Liver (tissue), 9 donors: ENCODE data around the gene ZNF726. TPM values are rescaled to one million over a fixed set of nuclear protein-coding genes. Genes with fewer than 3 reads are reported as not detected.

Experiments used
- DNase-seq: peaks from one replicate; pipeline ENCODE4 v3.0.0-alpha.2; 2017; ENCODE audit warnings: low spot score
- H3K27ac ChIP-seq, 2 donors: one replicate each; pipeline ENCODE4 v1.7.0; 2013; ENCODE audit warnings: inconsistent platforms in 2 of 2, low read length in 2 of 2, control low read depth in 1 of 2, low read depth in 1 of 2, mild to moderate bottlenecking in 1 of 2
- H3K27me3 ChIP-seq, 4 donors: one replicate each; pipeline versions ENCODE4 v1.6.1 to v1.7.0; 2013; ENCODE audit warnings: low read length in 3 of 4, inconsistent platforms in 1 of 4, mild to moderate bottlenecking in 1 of 4, moderate library complexity in 1 of 4; ENCODE audit not compliant: control insufficient read depth in 4 of 4, insufficient read depth in 4 of 4
- H3K36me3 ChIP-seq, 4 donors: one replicate each; pipeline versions ENCODE4 v1.6.1 to v1.7.0; 2013; ENCODE audit warnings: low read length in 3 of 4, mild to moderate bottlenecking in 3 of 4, low read depth in 1 of 4, moderate library complexity in 1 of 4; ENCODE audit not compliant: control insufficient read depth in 4 of 4, insufficient read depth in 3 of 4
- H3K4me1 ChIP-seq, 4 donors: one replicate each; pipeline versions ENCODE4 v1.6.1 to v1.7.0; 2013; ENCODE audit warnings: low read length in 3 of 4, mild to moderate bottlenecking in 3 of 4, moderate library complexity in 1 of 4; ENCODE audit not compliant: control insufficient read depth in 4 of 4, insufficient read depth in 4 of 4
- H3K4me3 ChIP-seq, 3 donors: one replicate each; pipeline versions ENCODE4 v1.6.1 to v1.7.0; 2013; ENCODE audit warnings: low read length in 3 of 3, control low read depth in 1 of 3, low read depth in 1 of 3, mild to moderate bottlenecking in 1 of 3
- H3K9ac ChIP-seq, 2 donors: one replicate each; pipeline ENCODE4 v1.7.0; 2013; ENCODE audit warnings: low read length in 2 of 2, mild to moderate bottlenecking in 2 of 2, moderate library complexity in 2 of 2, control low read depth in 1 of 2, low read depth in 1 of 2
- H3K9me3 ChIP-seq, 4 donors: one replicate each; pipeline versions ENCODE4 v1.6.1 to v1.7.0; 2013; ENCODE audit warnings: low read length in 3 of 4; ENCODE audit not compliant: control insufficient read depth in 4 of 4
- FOXA1 ChIP-seq: IDR thresholded peaks from 2 replicates; pipeline ENCODE4 v1.6.1; 2016; ENCODE audit warnings: antibody characterized with exemption
- FOXA2 ChIP-seq: IDR thresholded peaks from 2 replicates; pipeline ENCODE4 v1.6.1; 2016; ENCODE audit warnings: antibody characterized with exemption
- HNF4A ChIP-seq, 2 donors: conservative IDR thresholded peaks; 2 replicates each; pipeline ENCODE4 v1.6.1; 2016; ENCODE audit warnings: antibody characterized with exemption in 2 of 2, mild to moderate bottlenecking in 2 of 2
- JUND ChIP-seq, 2 donors: IDR thresholded peaks; 2 replicates each; pipeline ENCODE4 v1.6.1; 2016; ENCODE audit warnings: antibody characterized with exemption in 2 of 2
- NR2F2 ChIP-seq: IDR thresholded peaks from 2 replicates; pipeline ENCODE4 v1.6.1; 2016; ENCODE audit warnings: antibody characterized with exemption
- RAD21 ChIP-seq, 2 donors: IDR thresholded peaks; 2 replicates each; pipeline ENCODE4 v1.6.1; 2016; ENCODE audit warnings: antibody characterized with exemption in 2 of 2, mild to moderate bottlenecking in 2 of 2
- RXRA ChIP-seq, 2 donors: IDR thresholded peaks; 2 replicates each; pipeline ENCODE4 v1.6.1; 2017 to 2018; ENCODE audit warnings: antibody characterized with exemption in 2 of 2, mild to moderate bottlenecking in 1 of 2
- SP1 ChIP-seq: IDR thresholded peaks from 2 replicates; pipeline ENCODE4 v1.6.1; 2018; ENCODE audit warnings: antibody characterized with exemption, mild to moderate bottlenecking
- YY1 ChIP-seq: IDR thresholded peaks from 2 replicates; pipeline ENCODE4 v1.6.1; 2016; ENCODE audit warnings: antibody characterized with exemption, mild to moderate bottlenecking
- WGBS: extraction: QIAGEN DNeasy Blood & Tissue Kit; methylation state at CpG from one replicate; pipeline ENCODE4 v1.1.7; 2013; 5-methylcytosine and 5-hydroxymethylcytosine counted together
- polyA plus RNA-seq, 2 donors: library from polyadenylated mRNA; stranded (reverse) in 1 of 2; unstranded in 1 of 2; fragments of 200-250 nt in 1 of 2; fragments of >200 nt in 1 of 2; fragmentation: Nextera tagmentation in 1 of 2; extraction: Ambion mirVana in 1 of 2; gene quantifications; one replicate each; pipeline versions ENCODE4 v1.2.1 to v1.2.3, GENCODE V29; 2013 to 2015
- total RNA-seq, 2 donors: library from RNA; depleted of rRNA; stranded (reverse); fragments of >200 nt; gene quantifications; one replicate each; pipeline ENCODE4 v1.2.3, GENCODE V29; 2014
- TF ChIP-seq, protein P1 (sequence below): IDR thresholded peaks from 2 replicates; pipeline ENCODE4 v1.6.1; 2016; ENCODE audit warnings: antibody characterized with exemption, mild to moderate bottlenecking
- TF ChIP-seq, protein P2 (sequence below): IDR thresholded peaks from 2 replicates; pipeline ENCODE4 v1.6.1; 2016; ENCODE audit warnings: antibody characterized with exemption
- TF ChIP-seq, protein P3 (sequence below): IDR thresholded peaks from 2 replicates; pipeline ENCODE4 v1.6.1; 2016; ENCODE audit warnings: antibody characterized with exemption
- donor health status: healthy.
- donor health status: healthy.
- donor health status: healthy.
- donor health status: healthy.
- donor health status: healthy.

Gene ZNF726
- total and polyA plus RNA-seq, 4 donors, result 0.57 to 8.0 (median 1.1) TPM

DNA sequence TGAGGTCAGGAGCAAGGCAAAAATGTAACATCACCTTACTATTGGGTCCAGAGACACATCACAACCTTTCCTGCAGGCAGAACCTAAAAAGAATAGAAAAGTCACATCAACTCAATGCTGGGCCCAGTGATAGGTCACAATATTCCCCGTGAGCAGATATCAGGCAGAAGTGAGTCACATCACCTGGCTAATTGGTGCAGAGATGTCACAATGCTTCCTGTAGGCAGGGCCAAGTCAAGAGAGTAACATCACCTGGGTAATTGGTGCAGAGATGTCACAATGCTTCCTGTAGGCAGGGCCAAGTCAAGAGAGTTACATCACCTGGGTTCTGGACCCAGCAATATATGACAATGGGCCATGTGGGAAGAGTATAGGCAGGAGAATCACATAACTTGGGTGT lies 63.4 kb downstream of the ZNF726 start:
- TF ChIP-seq RXRA (IDR thresholded peaks at IDR 0.05), result peak in 1 of 2 donors; percentile 17
- no peak for TF ChIP-seq JUND (IDR thresholded peaks at IDR 0.05)
- no peaks in the 10 kb centered on the region for H3K27me3 ChIP-seq
- no peak overlapping the region for H3K9ac ChIP-seq
- DNase-seq, result no peak
- H3K27ac ChIP-seq, result no peak overlapping the region
- H3K36me3 ChIP-seq, result no peaks in the 10 kb centered on the region
- no peaks in the 10 kb centered on the region for H3K9me3 ChIP-seq
- WGBS, result 79% methylated on average over 1 of the region's 1 CpG
- peaks cover 0 to 9% (median 4%) of the 10 kb centered on the region in 4 donors for H3K4me1 ChIP-seq
- H3K4me3 ChIP-seq, result no peak overlapping the region

DNA sequence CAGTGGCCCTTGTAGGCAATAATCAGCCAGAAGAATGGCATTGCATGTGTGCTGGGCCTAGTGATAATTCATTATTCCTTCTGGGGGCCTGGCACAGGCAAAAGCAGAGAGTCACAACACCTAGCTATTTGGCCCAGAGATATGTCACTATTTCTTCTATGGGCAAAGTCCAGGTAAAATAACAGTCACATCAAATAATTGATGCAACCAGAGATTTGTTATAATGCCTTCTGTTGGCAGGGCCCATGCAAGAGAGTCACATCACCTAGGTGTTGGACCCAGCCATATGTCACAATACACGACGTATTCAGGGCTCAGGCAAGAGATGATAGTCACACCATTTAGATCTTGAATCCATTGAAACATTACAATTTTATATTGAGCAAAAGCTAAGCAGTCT lies 66.1 kb downstream of the ZNF726 start:
- Histone ChIP-seq H3K4me3 (no peak overlapping the region), H3K9ac (no peak overlapping the region), H3K36me3 (no peaks in the 10 kb centered on the region), H3K9me3 (no peaks in the 10 kb centered on the region), H3K4me1 (peaks cover 0 to 15% (median 4%) of the 10 kb centered on the region in 4 donors), H3K27ac (peak overlapping the region; percentile 19 to 56), H3K27me3 (no peaks in the 10 kb centered on the region)
- DNase-seq, result no peak
- TF ChIP-seq YY1 (no peak), RAD21 (IDR thresholded peaks at IDR 0.05) (peak in 1 of 2 donors; percentile 7), JUND (IDR thresholded peaks at IDR 0.05) (peak in 1 of 2 donors; percentile 4), FOXA1 (no peak), HNF4A (conservative IDR thresholded peaks at IDR 0.05) (peak; percentile 47 to 61)
- 45% methylated on average over 2 of the region's 2 CpGs for WGBS

DNA sequence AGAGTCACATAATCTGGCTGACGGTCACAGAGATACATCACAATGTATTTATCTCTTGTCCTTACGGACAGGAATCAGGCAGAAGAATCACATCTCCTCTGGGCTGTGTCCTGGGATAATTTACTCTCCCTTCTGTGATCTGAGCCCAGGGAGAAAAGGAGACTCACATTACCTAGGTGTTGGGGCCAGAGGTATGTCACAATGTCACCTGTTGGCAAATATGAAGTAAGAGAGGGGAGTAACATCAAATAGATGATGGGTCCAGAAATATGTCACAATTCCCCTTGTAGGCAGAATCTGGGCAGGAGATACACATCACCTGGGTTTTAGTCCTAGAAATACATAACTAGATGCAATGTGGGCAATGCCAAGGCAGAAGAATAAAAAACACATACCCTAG lies 67.2 kb downstream of the ZNF726 start:
- H3K4me1 ChIP-seq, result peaks cover 0 to 24% (median 4%) of the 10 kb centered on the region in 4 donors
- peak overlapping the region in 1 of 2 donors; percentile 56 for H3K27ac ChIP-seq

DNA sequence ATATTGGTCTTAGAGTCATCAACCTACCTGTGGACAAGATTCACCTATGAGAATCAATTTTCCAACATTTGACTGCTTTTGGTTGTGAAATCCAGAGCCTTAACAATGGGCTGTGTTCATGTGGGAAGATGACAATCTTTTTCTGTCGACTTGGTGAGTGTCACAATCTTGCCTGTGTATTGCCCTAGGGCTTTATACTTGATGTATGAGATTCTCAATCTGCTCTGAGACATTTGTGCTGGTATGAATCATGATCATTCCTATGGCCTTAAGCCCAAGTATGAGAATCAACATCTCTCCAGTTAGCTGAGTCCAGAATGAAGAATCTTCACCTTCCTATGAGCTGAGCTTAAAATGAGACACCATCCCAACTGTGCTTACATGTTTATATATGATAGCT lies 68.7 kb downstream of the ZNF726 start:
- TF ChIP-seq FOXA2 (no peak), RAD21 (IDR thresholded peaks at IDR 0.05) (no peak), JUND (IDR thresholded peaks at IDR 0.05) (no peak), NR2F2 (no peak)
- TF ChIP-seq, protein P1, sequence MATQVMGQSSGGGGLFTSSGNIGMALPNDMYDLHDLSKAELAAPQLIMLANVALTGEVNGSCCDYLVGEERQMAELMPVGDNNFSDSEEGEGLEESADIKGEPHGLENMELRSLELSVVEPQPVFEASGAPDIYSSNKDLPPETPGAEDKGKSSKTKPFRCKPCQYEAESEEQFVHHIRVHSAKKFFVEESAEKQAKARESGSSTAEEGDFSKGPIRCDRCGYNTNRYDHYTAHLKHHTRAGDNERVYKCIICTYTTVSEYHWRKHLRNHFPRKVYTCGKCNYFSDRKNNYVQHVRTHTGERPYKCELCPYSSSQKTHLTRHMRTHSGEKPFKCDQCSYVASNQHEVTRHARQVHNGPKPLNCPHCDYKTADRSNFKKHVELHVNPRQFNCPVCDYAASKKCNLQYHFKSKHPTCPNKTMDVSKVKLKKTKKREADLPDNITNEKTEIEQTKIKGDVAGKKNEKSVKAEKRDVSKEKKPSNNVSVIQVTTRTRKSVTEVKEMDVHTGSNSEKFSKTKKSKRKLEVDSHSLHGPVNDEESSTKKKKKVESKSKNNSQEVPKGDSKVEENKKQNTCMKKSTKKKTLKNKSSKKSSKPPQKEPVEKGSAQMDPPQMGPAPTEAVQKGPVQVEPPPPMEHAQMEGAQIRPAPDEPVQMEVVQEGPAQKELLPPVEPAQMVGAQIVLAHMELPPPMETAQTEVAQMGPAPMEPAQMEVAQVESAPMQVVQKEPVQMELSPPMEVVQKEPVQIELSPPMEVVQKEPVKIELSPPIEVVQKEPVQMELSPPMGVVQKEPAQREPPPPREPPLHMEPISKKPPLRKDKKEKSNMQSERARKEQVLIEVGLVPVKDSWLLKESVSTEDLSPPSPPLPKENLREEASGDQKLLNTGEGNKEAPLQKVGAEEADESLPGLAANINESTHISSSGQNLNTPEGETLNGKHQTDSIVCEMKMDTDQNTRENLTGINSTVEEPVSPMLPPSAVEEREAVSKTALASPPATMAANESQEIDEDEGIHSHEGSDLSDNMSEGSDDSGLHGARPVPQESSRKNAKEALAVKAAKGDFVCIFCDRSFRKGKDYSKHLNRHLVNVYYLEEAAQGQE, result no peak
- TF ChIP-seq, protein P2, sequence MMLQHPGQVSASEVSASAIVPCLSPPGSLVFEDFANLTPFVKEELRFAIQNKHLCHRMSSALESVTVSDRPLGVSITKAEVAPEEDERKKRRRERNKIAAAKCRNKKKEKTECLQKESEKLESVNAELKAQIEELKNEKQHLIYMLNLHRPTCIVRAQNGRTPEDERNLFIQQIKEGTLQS, result no peak
- TF ChIP-seq, protein P3, sequence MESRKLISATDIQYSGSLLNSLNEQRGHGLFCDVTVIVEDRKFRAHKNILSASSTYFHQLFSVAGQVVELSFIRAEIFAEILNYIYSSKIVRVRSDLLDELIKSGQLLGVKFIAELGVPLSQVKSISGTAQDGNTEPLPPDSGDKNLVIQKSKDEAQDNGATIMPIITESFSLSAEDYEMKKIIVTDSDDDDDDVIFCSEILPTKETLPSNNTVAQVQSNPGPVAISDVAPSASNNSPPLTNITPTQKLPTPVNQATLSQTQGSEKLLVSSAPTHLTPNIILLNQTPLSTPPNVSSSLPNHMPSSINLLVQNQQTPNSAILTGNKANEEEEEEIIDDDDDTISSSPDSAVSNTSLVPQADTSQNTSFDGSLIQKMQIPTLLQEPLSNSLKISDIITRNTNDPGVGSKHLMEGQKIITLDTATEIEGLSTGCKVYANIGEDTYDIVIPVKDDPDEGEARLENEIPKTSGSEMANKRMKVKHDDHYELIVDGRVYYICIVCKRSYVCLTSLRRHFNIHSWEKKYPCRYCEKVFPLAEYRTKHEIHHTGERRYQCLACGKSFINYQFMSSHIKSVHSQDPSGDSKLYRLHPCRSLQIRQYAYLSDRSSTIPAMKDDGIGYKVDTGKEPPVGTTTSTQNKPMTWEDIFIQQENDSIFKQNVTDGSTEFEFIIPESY, result no peak
- Histone ChIP-seq H3K27ac (no peak overlapping the region), H3K9me3 (no peaks in the 10 kb centered on the region), H3K27me3 (no peaks in the 10 kb centered on the region), H3K4me3 (no peak overlapping the region), H3K36me3 (no peaks in the 10 kb centered on the region), H3K9ac (no peak overlapping the region), H3K4me1 (peaks cover 0 to 25% (median 4%) of the 10 kb centered on the region in 4 donors)
- 57% methylated on average over 1 of the region's 1 CpG for WGBS
- DNase-seq, result no peak

More for the DNA sequence above, 67.2 kb downstream of the ZNF726 start:
- Histone ChIP-seq H3K4me3 (no peak overlapping the region), H3K27me3 (no peaks in the 10 kb centered on the region), H3K9me3 (no peaks in the 10 kb centered on the region), H3K9ac (no peak overlapping the region), H3K36me3 (no peaks in the 10 kb centered on the region)
- no peak for TF ChIP-seq SP1
- TF ChIP-seq RXRA (IDR thresholded peaks at IDR 0.05), result peak in 1 of 2 donors; percentile 55
- peak in 1 of 2 donors; percentile 34 for TF ChIP-seq HNF4A (conservative IDR thresholded peaks at IDR 0.05)
- no peak for DNase-seq
- 89% methylated on average over 2 of the region's 2 CpGs for WGBS
